NCI-H1436 treated with DMSO at 0.1 percent for 48 hours (cell line): ENCODE results near the gene RDH14.

Experiments used
- DNase-seq: peaks from one replicate; lab custom pipeline; 2025; lab: John Stamatoyannopoulos, UW

Gene RDH14

DNA sequence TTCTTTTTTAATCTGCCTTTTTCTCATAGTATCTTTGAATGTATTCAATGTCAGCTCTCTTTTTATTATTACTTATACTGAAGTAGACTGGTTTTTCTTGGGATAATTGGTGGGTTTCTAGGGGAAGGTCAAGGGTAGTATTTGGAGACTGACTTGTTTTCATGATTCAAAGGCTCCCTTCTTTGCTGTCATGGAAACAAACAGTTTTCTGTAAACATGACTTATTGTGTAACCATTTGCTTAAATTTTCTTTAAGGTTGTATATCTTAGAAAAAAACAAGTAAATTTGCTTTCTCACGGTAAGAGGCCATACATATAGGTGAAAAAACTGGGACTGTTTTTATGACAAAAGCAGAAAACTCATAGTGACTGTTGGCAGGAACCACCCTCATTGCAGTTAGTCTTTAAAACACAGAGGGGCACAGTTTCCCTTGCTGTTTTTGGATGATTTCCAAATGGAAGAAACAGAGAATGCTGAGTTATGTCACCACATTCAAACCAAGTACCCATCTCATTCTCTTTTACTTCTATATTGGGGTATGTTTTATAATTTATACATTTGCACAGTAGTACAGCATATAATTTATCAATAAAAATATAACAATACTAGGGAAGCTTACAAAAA is 5.8 kb upstream of the RDH14 start:
- no peak for DNase-seq

DNA sequence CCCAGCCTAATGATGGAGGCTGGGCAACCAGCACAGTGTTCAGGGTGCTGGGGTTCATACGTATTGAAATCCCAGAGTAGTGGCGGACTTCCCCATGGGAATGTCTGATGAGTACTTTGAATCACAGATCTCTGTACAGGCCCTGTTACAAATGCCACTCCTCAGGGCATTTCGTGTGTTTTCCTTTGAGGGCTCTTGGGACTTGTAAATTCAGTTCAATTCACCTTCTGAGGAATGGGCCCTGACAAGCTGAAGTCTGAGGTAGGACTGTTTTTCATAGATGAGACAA is 288 bp upstream of the RDH14 start:
- no peak for DNase-seq

DNA sequence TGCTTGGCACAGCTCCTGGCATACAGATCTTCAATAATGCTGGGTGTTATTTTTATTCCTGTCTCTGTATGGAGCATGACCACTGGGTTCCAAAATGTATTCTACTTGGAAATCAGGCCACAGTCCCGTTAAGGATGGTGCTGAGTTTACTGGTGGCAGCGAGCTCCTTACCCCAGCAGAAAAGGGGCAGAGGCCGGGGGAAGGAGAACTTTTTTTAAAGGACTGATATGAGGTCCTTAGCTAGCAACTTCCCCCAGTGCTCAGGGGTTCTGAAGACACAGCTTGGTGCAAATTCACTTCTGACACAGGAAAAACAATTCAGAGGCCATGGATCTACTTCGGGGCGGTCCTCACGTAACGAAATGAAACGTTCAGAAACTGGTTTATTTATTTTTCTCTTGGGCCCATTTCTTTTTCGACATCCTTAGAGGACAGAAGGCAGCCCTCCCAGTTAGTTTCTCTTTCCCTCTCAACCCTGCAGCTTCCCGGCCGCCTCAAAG is 872 bp downstream of the RDH14 start:
- no peak for DNase-seq

DNA sequence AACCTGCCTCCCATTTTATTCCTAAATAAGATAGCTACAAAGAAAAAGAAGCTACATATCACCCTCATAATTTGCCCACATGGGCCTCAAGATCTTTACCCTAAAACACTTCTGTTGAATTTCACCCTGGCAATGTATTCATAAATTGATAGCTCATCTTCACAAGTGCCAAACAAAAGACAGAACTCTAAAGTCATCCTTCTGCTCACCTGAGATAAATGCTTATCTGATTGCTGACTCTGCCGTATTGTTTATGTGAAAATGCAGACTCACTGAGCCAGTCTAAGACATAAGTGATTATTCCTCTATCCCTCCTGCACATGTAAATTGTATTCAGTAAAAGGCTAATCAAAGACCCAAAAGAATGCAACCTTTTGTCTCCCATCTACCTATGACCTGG is 2.0 kb downstream of the RDH14 start:
- DNase-seq: no peak

DNA sequence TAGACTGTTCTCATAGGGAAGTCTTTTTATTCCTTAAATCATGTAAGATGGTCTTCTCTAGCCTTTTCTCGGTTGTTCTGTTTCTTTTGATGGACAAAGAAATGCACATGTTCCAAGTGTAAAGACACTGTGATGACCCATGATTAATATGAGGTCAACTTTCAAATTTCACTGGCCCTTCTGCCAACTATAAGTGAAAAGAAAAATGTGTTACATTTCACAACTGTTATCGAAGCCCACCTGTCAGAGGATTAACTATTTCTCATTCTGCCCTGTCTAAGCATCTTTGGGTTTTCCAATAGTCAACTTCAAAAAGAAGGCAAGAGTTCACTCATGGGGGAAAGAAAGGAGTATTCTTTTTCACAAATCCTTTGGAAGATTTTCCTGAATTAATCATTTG is 3.3 kb downstream of the RDH14 start:
- no peak for DNase-seq

DNA sequence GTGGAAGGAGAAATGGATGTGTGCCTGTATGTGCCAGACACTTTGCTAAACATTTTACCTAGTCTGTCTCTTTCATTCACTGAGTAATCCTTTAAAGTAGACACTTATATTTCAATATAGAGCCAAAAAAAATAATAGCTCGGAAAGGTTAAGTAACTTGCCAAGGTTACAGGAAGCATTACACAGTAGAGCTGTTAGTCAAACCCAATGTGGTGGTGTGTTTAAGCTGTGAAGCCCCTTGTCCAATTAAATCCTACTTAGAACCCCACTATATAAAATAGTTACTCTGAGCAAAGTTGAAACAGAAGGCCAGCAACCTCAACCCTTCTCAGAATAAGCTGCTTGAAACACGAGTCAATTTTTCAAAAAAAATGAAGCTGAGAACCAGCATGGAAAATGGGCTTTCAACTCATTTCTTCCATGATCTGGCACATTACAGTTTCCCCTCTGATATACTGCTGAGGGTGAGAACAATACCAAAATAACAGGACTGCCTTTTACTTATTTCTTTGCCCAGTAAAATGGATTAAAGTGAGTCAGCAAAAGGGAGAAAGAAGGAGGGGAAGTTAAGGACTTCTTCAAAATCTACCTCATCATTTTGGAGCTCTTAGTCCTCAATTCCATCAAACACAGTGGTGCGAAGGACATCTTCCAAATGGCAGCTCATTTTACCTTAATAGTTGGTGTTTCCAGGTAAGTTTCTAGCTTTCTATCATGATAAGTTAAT is 7.9 kb downstream of the RDH14 start:
- DNase-seq: no peak

DNA sequence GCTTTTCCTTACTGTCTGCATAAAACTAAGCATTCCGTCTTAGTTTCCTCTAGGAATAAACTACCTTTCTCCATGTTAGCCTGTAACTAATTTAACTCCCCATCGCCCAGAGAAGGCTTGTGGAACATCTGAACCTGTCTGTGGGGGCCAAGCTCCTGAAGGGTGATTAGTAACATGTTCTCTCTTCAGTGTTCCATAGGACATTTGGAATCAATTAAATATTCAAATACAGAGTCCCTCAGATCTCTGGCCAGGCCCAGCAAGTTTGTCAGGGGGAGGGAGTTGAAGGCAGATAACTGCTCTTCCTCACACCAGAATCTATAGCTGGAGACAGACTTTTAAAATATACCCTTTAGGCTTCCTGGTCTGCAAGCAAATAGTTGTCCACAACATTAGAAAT is 8.8 kb downstream of the RDH14 start:
- DNase-seq: no peak

DNA sequence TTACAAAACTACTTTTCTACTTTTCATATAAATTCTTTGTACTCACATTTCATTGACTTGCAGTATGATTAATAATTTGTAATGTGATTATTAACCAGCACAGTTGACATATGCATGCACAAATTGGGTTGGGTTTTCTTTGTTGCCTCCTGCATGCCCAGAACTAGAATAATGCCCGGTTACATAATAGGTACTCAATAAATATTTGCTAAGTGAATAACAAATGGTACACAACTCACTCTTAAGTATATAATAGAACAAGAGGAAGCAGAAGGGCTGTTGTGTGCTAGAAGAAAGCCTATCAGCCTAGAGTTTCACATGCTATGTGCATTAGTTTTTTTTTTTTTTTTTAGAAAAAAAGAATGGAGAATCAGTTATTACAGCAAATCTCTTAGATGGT is 9.3 kb downstream of the RDH14 start:
- no peak for DNase-seq

DNA sequence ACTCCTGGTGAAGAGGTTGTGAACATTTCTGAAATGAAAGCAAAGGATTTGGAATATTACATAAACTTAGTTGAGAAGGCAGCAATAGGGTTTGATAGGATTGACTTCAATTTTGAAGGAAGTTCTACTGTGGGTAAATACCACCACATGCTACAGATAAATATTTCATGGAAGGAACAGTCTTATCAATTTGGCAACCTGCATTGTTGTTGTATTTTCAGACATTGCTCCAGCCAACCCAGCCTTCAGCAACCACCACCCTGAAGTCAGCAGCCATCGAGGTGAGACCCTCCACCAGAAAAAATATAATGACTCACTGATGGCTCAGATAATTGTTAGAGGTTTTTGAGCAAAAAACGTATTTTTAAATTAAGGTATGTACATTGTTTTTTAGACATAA is 10.0 kb downstream of the RDH14 start:
- no peak for DNase-seq

DNA sequence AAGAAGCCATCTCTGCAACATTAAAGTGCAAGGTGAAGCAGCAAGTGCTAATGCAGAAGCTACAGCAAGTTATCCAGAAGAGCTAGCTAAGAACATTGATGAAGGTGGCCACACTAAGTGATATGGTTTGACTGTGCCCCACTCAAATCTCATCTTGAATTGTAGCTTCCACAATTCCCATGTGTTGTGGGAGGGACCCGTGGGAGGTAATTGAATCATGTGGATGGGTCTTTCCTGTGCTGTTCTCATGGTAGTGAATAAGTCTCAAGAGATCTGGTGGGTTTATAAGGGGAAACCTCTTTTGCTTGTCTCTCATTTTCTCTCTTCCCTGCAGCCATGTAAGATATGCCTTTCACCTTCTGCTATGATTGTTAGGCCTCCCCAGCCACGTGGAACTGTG is 11.4 kb downstream of the RDH14 start:
- DNase-seq: no peak

DNA sequence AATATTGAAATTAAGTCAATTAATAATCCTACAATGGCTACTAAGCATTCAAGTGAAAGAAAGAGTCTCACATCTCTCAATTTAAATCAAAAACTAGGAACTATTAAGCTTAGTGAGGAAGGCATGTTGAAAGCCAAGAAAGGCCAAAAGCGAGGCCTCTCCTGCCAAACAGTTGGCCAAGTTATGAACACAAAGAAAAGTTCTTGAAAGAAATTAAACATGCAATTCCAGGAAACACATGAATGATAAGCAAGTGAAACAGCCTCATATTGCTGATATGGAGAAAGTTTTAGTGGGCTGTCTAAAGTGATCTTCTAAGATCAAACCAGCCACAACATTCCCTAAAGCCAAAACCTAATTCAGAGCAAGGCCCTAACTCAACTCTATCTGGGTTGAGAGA is 11.8 kb downstream of the RDH14 start:
- no peak for DNase-seq

DNA sequence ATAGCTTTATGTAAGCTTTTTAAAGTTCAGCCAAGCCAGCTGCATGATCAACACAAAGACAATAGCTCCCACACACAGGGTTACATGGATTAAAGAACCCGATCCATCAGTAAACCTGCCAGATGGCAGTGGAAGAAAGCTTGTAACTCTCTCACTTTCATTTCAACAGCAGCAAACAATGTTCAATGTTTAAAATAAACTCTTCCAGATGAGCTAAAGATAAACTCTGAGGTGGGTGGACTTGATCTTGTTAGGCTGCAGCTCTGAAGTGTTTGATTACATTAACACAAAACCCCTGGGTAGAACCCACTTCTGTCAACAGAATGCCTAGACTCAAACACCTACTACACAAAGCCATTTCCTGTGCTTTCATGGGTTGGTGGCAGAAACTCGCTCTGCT is 13.9 kb downstream of the RDH14 start:
- DNase-seq: no peak

DNA sequence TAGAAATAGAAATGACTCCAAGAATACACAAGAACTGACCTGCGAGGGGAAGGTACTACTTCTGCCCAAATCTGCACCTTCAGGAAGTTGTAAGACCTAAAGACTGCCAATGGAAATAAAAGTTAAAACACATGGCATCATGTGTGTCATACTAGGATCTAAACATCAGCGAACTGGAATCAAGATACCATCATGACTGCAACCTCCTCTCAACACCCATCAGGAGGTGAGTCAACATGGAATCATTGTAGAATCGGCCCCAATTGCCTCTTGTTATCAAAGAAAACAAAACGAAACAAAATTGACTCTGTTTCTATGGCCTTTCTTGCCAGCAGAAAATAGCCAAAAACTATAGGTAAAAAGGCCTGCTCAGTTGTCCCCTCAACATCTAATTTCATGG is 15.1 kb downstream of the RDH14 start:
- no peak for DNase-seq

DNA sequence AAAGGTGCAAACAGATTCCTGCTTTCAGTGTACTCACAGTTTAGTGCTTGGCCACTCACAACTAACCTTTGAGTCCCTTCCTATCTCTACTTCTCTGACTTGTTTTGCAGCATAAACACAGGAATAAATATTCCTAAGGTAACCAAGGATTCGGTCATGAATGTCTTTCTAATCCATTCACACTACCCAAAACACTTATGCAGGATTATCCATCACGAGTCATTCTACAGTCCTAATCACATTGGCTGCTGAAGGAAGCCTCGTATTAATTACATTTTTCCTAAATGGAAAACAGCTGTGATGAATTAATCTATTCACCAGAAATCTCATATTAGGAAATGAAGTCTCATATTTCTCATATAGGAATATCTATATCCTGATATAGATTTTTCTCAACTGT is 16.3 kb downstream of the RDH14 start:
- no peak for DNase-seq

DNA sequence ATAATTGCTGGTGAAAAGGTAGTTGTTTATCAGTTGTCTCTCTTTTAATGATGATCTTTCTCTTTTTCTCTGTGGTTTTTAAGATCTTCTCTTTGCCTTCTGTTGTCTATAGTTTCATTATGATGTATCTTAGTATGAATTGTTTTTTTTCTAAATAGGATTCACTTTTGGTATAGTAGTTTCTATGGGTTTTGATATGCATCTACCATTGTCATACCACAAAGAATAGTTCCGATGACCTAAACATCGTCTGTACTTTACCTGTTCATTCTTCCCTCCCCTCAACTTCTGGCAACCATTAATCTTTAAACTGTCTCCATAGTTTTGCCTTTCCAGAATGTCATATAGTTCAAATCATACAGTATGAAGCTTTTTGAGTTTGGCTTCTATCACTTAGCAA is 19.6 kb downstream of the RDH14 start:
- DNase-seq: no peak

DNA sequence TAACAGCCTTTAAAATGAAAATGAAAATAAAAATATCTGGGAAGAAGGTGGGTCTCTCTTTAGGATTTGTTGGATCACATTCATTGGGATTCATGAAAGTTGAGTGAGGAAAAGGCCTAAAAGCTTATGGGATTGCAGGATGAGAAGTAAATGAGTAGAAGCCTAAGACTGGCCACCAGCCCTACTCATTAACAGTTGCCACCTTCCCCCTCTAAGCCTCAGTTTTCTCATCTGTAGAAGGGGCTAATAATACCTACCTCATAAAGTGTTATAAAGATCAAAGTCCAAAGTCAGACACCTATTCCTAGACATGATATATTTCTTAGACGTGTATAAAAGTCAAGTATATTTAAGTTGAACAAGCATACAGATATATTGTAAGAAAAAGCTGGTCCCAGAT is 23.8 kb downstream of the RDH14 start:
- no peak for DNase-seq

DNA sequence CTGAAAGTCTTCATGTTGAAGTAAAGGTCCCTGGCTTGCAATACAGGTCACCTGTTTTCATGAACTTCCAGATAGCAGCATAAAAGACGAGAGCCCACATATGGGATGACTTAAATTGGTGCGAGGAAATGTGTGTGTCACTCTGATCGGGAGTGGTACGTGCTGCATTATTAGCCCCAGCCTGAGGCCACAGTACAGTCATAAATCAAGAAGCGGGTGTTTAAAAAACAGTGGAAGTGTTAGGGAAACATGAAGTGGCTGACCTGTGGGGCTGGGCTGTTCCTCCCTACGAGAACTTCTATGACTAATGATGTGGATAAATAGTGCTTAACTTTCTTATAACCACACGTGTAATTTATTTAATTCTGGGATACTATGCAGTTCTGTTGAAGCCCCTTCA is 24.4 kb downstream of the RDH14 start:
- no peak for DNase-seq

DNA sequence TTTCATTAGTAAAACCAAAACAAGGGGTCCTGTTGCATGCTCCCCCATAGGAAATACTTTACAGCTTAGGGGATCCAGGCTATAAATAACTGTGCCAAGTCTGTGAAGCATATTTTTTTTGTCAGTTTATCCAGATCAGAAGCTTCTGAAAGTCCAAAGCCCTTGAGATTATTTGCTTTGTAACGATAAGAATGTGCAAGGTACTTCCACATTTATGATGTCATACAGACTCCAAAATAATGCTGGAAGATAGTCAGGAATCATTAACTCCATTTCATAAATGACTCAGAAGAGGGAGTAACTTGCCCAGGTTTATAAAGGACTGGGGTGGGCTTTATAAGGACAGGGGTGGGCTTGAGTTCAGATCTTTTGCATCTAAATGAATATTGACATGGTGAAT is 29.3 kb downstream of the RDH14 start:
- DNase-seq: no peak

DNA sequence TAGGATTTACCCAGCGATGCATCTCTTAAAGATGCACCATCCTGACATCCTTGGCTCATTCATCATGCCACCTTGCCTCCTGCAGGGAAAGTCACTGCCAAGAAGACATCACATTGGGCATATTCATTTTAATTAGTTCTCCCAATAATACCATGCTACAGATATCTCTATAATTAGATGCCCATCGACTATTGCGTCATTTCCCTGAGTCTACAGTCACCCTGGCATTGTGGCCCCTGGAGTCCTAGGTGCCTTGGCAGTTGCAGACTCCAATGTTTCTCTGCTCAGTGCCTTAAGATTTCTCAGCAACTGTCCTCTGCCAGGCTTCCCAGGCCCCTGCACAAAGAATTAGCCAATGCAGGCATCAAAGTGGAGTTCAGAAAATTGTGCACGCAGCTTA is 32.6 kb downstream of the RDH14 start:
- no peak for DNase-seq

DNA sequence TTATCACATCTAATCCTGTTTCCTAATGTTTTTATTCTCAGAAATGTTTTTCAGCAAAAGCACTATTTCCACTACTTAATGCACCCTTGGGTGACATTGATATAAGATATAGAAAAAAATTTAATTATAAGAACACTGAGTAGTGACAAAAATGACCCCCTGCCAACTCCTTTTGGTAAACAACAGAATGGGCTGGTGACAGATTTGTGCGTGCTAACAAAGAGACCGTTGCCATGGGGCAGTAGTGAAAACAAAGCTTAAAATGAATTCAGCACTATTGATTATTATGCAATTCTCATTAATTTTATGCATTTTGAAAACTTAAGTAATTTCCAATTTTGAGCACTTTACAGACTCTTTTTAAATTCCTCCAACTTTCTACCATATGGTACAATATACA is 33.1 kb downstream of the RDH14 start:
- no peak for DNase-seq

DNA sequence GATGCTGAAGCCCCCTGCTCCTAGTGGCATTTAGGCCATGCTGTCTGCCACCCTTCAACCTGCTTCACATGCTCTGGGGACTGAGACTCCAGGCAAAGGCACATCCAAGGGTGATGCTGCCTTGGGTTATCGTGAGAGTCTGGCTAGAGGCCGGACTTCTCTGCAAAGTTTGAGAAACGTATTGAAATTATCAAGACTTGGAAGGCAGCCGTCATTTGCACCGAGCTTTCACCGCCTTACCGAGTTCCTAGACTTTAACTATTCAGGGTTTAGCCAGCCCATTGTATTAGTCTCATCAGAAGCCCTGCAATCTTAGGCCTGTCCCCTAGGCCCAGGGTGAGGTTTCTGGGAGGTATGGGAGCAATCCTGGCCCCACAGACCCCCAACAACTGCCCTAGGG is 34.0 kb downstream of the RDH14 start:
- DNase-seq: no peak

DNA sequence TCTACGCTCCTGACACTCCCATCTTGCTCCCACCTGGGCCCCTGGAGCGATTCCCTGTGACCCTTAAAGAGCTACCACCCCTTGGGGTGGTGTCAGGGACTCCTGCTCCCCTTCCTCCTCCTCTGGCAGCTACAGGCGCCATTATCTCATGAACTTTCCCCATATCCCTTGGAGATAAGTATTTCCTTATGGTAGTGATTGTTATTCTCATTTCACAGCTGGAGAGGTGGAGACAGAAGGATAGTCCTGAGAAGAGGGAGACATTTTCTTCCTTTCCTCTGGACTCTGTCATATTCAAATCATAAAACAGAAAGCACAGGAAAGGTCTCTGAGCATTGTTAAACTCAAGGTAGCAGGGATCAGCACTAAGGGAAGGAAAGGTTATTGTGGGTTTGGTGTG is 34.6 kb downstream of the RDH14 start:
- DNase-seq: no peak

DNA sequence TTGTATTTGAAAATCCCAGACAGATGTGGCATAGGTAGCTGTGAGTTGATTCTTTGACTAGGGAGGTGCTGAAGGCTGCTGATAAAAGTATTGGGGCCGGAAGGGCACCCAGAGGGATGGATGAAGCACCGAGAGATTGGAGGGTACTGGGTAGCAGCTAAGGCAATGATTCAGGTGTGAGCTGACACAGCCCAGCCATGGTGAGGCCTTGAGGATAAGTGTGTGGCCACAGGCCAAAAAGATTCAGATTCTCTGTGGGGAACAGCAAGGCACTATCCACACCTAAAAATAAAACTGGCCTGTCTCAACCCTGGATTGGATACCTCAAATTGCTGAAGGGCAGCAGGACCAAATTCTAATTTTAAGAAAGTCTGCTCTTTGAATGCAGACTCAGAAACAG is 35.2 kb downstream of the RDH14 start:
- DNase-seq: no peak

DNA sequence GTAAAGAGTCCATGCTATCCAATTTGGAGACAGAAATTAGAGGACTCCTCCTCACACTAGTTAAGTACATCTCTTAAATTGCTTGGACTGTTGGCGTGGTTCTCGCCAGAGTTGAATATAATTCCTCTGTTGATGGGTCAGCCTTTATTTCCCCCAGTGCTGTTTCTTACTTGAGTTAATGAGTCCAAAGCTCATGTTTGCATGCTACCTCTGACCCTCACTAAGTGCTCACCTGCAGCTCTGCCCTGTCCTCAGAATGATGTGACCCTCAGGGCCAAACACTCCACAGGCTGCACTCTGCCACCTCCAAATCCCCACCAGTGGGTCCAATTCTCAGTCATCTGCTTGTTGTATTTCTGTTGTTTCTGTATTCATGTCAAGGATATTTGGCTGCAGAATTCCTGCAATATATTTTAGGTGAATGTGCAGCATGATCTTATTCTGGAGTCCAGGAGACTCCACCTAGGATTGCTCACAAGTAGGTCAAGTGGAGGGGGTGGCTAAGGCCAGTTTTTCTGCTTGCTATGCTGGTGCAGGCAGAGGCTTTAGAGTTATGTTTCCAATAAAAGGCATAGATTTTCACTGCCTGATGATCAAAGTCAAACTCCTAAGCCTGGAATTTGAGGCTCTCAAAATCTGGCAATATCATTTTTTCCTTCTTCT is 37.8 kb downstream of the RDH14 start:
- DNase-seq: no peak
